B cell (primary cell): ENCODE data around the gene LDLRAD1. TPM values are rescaled to one million over a fixed set of nuclear protein-coding genes. Genes with fewer than 3 reads are reported as not detected.
A peak's percentile ranks its signal among the peaks of the same experiment; 100 is the strongest.

Experiments
- ATAC-seq: fragments of 200-7000 bp; cut with Tn5 transposase; one replicate; pipeline ENCODE4 v1.10.0; 2021; ENCODE audit warnings: low read depth, mild to moderate bottlenecking, moderate number of reproducible peaks, moderate library complexity
- CTCF ChIA-PET: fragments of 350-600 bp; sonication (Branson Sonifier 250); formaldehyde crosslinking; loops from one replicate; lab custom pipeline; 2021; ENCODE audit warnings: antibody characterized with exemption, inconsistent platforms; lab: Charles Lee
- POLR2A ChIA-PET: fragments of 350-600 bp; sonication (Branson Sonifier 250); formaldehyde crosslinking; loops from one replicate; lab custom pipeline; 2021; ENCODE audit warnings: antibody characterized with exemption; lab: Charles Lee
- DNase-seq: peaks from one replicate; pipeline ENCODE4 v3.0.0; 2013
- H2AFZ ChIP-seq: 2 replicates; pipeline ENCODE4 v1.6.1; 2012; ENCODE audit warnings: mild to moderate bottlenecking, low read depth, low read length; ENCODE audit not compliant: insufficient read depth, poor library complexity, severe bottlenecking
- H3K27ac ChIP-seq, 2 donors: 1 replicate in 1 of 2; 2 replicates in 1 of 2; pipeline ENCODE4 v1.5.1; 2012 to 2013; ENCODE audit warnings: low read length in 2 of 2, mild to moderate bottlenecking in 2 of 2, moderate library complexity in 1 of 2
- H3K27me3 ChIP-seq, 4 experiments: fragments of 200-600 bp in 1 of 4; sonication (generic) in 1 of 4; replicated peaks in 1 of 4; 1 replicate in 2 of 4; 2 replicates in 2 of 4; pipeline versions ENCODE4 v1.6.1 to v1.7.0; 2013 to 2016; ENCODE audit warnings: low read length in 3 of 4, mild to moderate bottlenecking in 2 of 4, mixed read lengths in 1 of 4, moderate library complexity in 1 of 4; ENCODE audit not compliant: insufficient read depth in 4 of 4, control insufficient read depth in 3 of 4; ENCODE audit errors: control extremely low read depth in 1 of 4
- H3K36me3 ChIP-seq, 2 experiments: replicated peaks in 1 of 2; 1 replicate in 1 of 2; 2 replicates in 1 of 2; pipeline versions ENCODE4 v1.6.1 to v1.7.1; 2013; ENCODE audit warnings: low read length in 1 of 2; ENCODE audit not compliant: insufficient read depth in 2 of 2, control insufficient read depth in 1 of 2; ENCODE audit errors: control extremely low read depth in 1 of 2, extremely low read depth in 1 of 2
- H3K4me1 ChIP-seq, 2 donors: fragments of 200-600 bp in 1 of 2; sonication (generic) in 1 of 2; 1 replicate in 1 of 2; 2 replicates in 1 of 2; pipeline versions ENCODE4 v1.5.1 to v1.6.1; 2013 to 2017; ENCODE audit warnings: low read length in 2 of 2; ENCODE audit not compliant: control insufficient read depth in 2 of 2, insufficient read depth in 2 of 2
- H3K4me2 ChIP-seq: replicated peaks from 2 replicates; pipeline ENCODE3; 2012; ENCODE audit warnings: mild to moderate bottlenecking, low read depth, low read length; ENCODE audit not compliant: poor library complexity, severe bottlenecking
- H3K4me3 ChIP-seq, 5 experiments: fragments of 200-600 bp in 1 of 5; sonication (generic) in 1 of 5; 1 replicate in 3 of 5; 2 replicates in 2 of 5; pipeline versions ENCODE4 v1.5.1 to v1.7.0; 2011 to 2016; ENCODE audit warnings: low read length in 4 of 5, mild to moderate bottlenecking in 4 of 5, low read depth in 2 of 5, control low read depth in 1 of 5, moderate library complexity in 1 of 5; ENCODE audit not compliant: insufficient read depth in 1 of 5; ENCODE audit errors: control extremely low read depth in 1 of 5, extremely low read depth in 1 of 5
- H3K79me2 ChIP-seq: fragments of 200-600 bp; sonication (generic); one replicate; pipeline ENCODE4 v1.6.0; 2016; ENCODE audit warnings: low read length; ENCODE audit not compliant: control insufficient read depth, insufficient read depth
- H3K9ac ChIP-seq: fragments of 200-600 bp; sonication (generic); 2 replicates; pipeline ENCODE4 v1.6.1; 2017; ENCODE audit warnings: mild to moderate bottlenecking, low read length, moderate library complexity
- H3K9me3 ChIP-seq, 3 donors: one replicate each; pipeline versions ENCODE4 v1.6.1 to v1.7.1; 2013; ENCODE audit warnings: low read length in 2 of 3; ENCODE audit not compliant: control insufficient read depth in 2 of 3, insufficient read depth in 1 of 3; ENCODE audit errors: control extremely low read depth in 1 of 3
- H4K20me1 ChIP-seq: 2 replicates; pipeline ENCODE4 v1.6.0; 2012; ENCODE audit warnings: mild to moderate bottlenecking, low read length; ENCODE audit not compliant: insufficient read depth, control insufficient read depth, poor library complexity, severe bottlenecking
- H3K27ac Mint-ChIP-seq: one replicate; pipeline ENCODE4 v1.8.0; 2021; ENCODE audit warnings: mixed read lengths
- H3K27me3 Mint-ChIP-seq: one replicate; pipeline ENCODE4 v1.8.0; 2021; ENCODE audit warnings: mixed read lengths
- H3K4me1 Mint-ChIP-seq: one replicate; pipeline ENCODE4 v1.8.0; 2021; ENCODE audit warnings: mixed read lengths
- H3K4me3 Mint-ChIP-seq: one replicate; pipeline ENCODE4 v1.8.0; 2021; ENCODE audit warnings: mixed read lengths
- H3K9me3 Mint-ChIP-seq: one replicate; pipeline ENCODE4 v1.8.0; 2022; ENCODE audit warnings: mixed read lengths; ENCODE audit not compliant: insufficient read depth
- EZH2 ChIP-seq: IDR thresholded peaks from 2 replicates; pipeline ENCODE4 v1.6.1; 2012; ENCODE audit warnings: borderline replicate concordance, low read depth, mild to moderate bottlenecking, moderate library complexity, low read length; ENCODE audit not compliant: insufficient read depth, poor library complexity, severe bottlenecking
- WGBS: methylation state at CpG from one replicate; pipeline ENCODE4 v1.1.5; 2013; ENCODE audit warnings: missing lambda C conversion rate; ENCODE audit not compliant: insufficient coverage; 5-methylcytosine and 5-hydroxymethylcytosine counted together
- intact Hi-C: fragments of 100-400 bp; cut with micrococcal nuclease; formaldehyde crosslinking; loops from one replicate; pipeline ENCODE4 v1.10.0; 2022
- polyA plus RNA-seq: library from polyadenylated mRNA; depleted of rRNA; stranded (reverse); fragments of >200 nt; gene quantifications from 2 replicates; pipeline ENCODE4 v1.2.3, GENCODE V29; 2012
- total RNA-seq, 2 donors: library from RNA; stranded (reverse); fragments of 120-200 nt in 1 of 2; gene quantifications; 1 replicate in 1 of 2; 2 replicates in 1 of 2; pipeline versions ENCODE4 v1.2.3 to v1.2.4, GENCODE V29; 2013 to 2022
- TF ChIP-seq, protein P1 (sequence below): fragments of 200-600 bp; IDR thresholded peaks from one replicate; pipeline ENCODE4 v1.8.0; 2022; ENCODE audit warnings: antibody characterized with exemption, mild to moderate bottlenecking

Gene LDLRAD1
- total and polyA plus RNA-seq, 2 donors (not counting 1 experiment from before 2014, with no cell fraction given): not detected

DNA sequence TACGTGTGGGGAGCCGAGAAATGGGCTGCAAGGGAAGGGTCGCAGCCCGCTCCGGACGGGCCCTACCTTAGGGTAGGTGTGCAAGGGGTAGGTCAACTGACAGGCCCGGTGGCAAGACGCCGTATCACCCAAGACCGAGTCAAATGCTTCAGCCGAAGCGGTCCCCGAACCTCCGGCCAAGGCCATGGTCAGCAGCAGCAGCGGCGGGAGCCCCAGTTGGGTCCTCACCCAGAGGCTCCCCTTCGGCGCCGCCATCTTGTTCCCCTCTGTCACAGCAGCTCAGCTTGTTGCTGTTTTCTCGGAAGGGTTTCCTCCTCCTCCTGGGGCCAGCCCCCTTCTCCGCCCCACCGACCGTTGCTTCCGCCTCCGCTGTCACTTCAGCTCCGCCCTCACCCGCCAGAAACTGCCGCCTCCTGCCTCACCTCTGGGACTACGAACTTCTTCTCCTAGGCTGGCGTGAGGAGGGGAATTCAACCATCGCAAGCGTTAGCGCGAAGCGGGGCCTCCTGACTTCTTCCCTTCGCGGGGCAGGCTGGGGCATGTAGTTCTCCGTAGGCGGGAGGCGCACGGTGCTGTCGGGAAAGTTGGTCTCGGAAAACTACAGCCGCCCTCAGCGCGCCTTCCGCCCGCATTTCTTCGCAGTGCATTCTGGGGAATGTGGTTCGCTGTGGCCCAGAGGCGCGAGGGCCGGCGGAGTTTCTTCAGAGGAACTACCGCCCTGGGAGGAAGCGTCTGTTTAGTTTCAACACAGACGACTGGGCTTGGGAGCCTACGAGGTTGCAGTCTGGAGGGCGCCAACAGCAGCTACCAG lies 35.2 kb upstream of the LDLRAD1 start, which contains the start of the genes TCEANC2 and TMEM59:
TCEANC2 (plus strand) TSS at position 675 of the 811 bp plus-strand sequence. CDS start 815 bp downstream, outside the sequence.
TMEM59 (minus strand) TSS at position 271 of the 811 bp plus-strand sequence; CDS start at position 255, 16 bp downstream.
- Histone ChIP-seq H2AFZ (peak within 1 kb of the TSS; percentile 95), H3K4me3 (peak within 1 kb of the TSS; percentile 65 to 99 (median 93)), H3K27me3 (no peaks in the 10 kb centered on the region), H3K9ac (peak within 1 kb of the TSS; percentile 95), H4K20me1 (peaks cover 4% of the 10 kb centered on the region), H3K79me2 (peaks cover 90% of the 10 kb centered on the region), H3K36me3 (peaks cover 0 to 3% of the 10 kb centered on the region in 2 experiments), H3K9me3 (no peaks in the 10 kb centered on the region), H3K4me1 (peaks cover 36% of the 10 kb centered on the region in 2 donors), H3K27ac (peak within 1 kb of the TSS; percentile 75 to 94), H3K4me2 (peak within 1 kb of the TSS; percentile 94)
- H3K27me3 Mint-ChIP-seq: no peaks in the 10 kb centered on the region
- TF ChIP-seq, protein P1, sequence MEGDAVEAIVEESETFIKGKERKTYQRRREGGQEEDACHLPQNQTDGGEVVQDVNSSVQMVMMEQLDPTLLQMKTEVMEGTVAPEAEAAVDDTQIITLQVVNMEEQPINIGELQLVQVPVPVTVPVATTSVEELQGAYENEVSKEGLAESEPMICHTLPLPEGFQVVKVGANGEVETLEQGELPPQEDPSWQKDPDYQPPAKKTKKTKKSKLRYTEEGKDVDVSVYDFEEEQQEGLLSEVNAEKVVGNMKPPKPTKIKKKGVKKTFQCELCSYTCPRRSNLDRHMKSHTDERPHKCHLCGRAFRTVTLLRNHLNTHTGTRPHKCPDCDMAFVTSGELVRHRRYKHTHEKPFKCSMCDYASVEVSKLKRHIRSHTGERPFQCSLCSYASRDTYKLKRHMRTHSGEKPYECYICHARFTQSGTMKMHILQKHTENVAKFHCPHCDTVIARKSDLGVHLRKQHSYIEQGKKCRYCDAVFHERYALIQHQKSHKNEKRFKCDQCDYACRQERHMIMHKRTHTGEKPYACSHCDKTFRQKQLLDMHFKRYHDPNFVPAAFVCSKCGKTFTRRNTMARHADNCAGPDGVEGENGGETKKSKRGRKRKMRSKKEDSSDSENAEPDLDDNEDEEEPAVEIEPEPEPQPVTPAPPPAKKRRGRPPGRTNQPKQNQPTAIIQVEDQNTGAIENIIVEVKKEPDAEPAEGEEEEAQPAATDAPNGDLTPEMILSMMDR: no peak
- TF ChIP-seq EZH2: no peak
- peaks cover 36% of the 10 kb centered on the region for H3K4me1 Mint-ChIP-seq
- under 1% methylated on average over 53 of the region's 59 CpGs for WGBS
- ChIA-PET CTCF (interaction anchor here (0.7 to 1.0 kb wide), 2 partner anchors 94 to 748 kb away, joined by 4 to 6 read pairs; partner anchors contain the start of gene TTC22), POLR2A (interaction anchor here (0.6 to 1.8 kb wide), 4 partner anchors 17 to 436 kb away, joined by 3 to 9 read pairs (median 3); partner anchors contain the start of genes IFT25 and LRRC42)
- no peaks in the 10 kb centered on the region for H3K9me3 Mint-ChIP-seq
- H3K4me3 Mint-ChIP-seq: no peak within 1 kb of the TSS
- intact Hi-C loops: loop anchor here (1.0 to 2.0 kb wide), 6 partner anchors 108 to 834 kb away; partner anchors contain the start of genes DHCR24, IFT25, NDC1 and YIPF1
- DNase-seq (peak; percentile 99), ATAC-seq (peak; percentile 91)
- H3K27ac Mint-ChIP-seq: peak within 1 kb of the TSS; percentile 60
